ENCODE results near the gene ETV3L. TPM values are rescaled to one million over a fixed set of nuclear protein-coding genes. Genes with fewer than 3 reads are reported as not detected.

ETV3L gene
- total RNA-seq, 1 experiment from 2014 or later: not detected

GRCh38 chr1:157106813-157107189, 7.2 kb upstream of the ETV3L start:
- Histone ChIP-seq H3K9ac (ENCODE audit: low read length) (no peak overlapping the region), H3K27me3 (ENCODE audit: insufficient read depth, low read length) (peaks cover 22% of the 10 kb centered on the region; the same call in 1 of the 2 replicates), H3K79me2 (ENCODE audit: insufficient read depth, low read length) (no peaks in the 10 kb centered on the region), H3K36me3 (ENCODE audit: control insufficient read depth in 1 of 2, insufficient read depth in 2 of 2, low read length in 2 of 2) (no peaks in the 10 kb centered on the region), H3K9me3 (ENCODE audit: control insufficient read depth in 1 of 2, insufficient read depth in 1 of 2, low read depth in 1 of 2, low read length in 2 of 2) (no peaks in the 10 kb centered on the region), H2AFZ (ENCODE audit: low read depth, low read length, poor library complexity, severe bottlenecking) (no peak overlapping the region), H3K4me1 (ENCODE audit: control insufficient read depth in 1 of 2, insufficient read depth in 2 of 2, low read length in 2 of 2) (peaks cover 0 to 10% of the 10 kb centered on the region in 2 experiments; a peak in 2 of 4 replicates), H3K4me2 (ENCODE audit: low read length) (0 out of 2 replicates have a peak overlapping the region, but pooled peaks have one; percentile 15), H4K20me1 (ENCODE audit: insufficient read depth) (no peaks in the 10 kb centered on the region), H3K9me2 (ENCODE audit: insufficient read depth) (no peaks in the 10 kb centered on the region), H3K27ac (ENCODE audit: low read depth, low read length) (no peak overlapping the region), H3K4me3 (replicated peaks in 1 of 2; ENCODE audit: low read depth in 1 of 2, low read length in 2 of 2) (no peak overlapping the region)
- RAD21 ChIA-PET (ENCODE audit: low non-redundant PET in 1 of 2, low total read pairs in 2 of 2, uncharacterized antibody in 2 of 2, unreplicated experiment in 2 of 2): no interaction called here
- no TSS peak for BruUV-seq (replicated peaks)
- intact Hi-C loops (cut with micrococcal nuclease): no loop called here
- POLR2A ChIA-PET: no interaction called here
- ATAC-seq: no peak
- CTCF ChIA-PET: interaction anchor here (0.9 kb wide), 1 partner anchor 17 kb away, joined by 4 read pairs; no protein-coding TSS in a partner anchor
- DNase-seq (ENCODE audit: low read depth, low spot score): no peak
- TF ChIP-seq CEBPB (IDR thresholded peaks at IDR 0.05; ENCODE audit: low read depth) (no peak), EZH2 (IDR thresholded peaks at IDR 0.05) (no peak), ZNF274 (IDR thresholded peaks at IDR 0.05; ENCODE audit: low read depth, low read length) (no peak), EGR1 (IDR thresholded peaks at IDR 0.05; ENCODE audit: low read depth) (no peak), ZFX (IDR thresholded peaks at IDR 0.05) (no peak), CBX3 (IDR thresholded peaks at IDR 0.05; ENCODE audit: low read depth) (no peak), JUND (IDR thresholded peaks at IDR 0.05) (no peak), CTCF (IDR thresholded peaks at IDR 0.05 in 2 of 3, conservative IDR thresholded peaks at IDR 0.05 in 1 of 3; ENCODE audit: borderline replicate concordance in 1 of 3, insufficient read depth in 1 of 3, low read depth in 2 of 3, low read length in 2 of 3) (no peak), POLR2AphosphoS5 (IDR thresholded peaks at IDR 0.05; ENCODE audit: low read depth, low read length) (no peak)
- TF ChIP-seq, protein P1, sequence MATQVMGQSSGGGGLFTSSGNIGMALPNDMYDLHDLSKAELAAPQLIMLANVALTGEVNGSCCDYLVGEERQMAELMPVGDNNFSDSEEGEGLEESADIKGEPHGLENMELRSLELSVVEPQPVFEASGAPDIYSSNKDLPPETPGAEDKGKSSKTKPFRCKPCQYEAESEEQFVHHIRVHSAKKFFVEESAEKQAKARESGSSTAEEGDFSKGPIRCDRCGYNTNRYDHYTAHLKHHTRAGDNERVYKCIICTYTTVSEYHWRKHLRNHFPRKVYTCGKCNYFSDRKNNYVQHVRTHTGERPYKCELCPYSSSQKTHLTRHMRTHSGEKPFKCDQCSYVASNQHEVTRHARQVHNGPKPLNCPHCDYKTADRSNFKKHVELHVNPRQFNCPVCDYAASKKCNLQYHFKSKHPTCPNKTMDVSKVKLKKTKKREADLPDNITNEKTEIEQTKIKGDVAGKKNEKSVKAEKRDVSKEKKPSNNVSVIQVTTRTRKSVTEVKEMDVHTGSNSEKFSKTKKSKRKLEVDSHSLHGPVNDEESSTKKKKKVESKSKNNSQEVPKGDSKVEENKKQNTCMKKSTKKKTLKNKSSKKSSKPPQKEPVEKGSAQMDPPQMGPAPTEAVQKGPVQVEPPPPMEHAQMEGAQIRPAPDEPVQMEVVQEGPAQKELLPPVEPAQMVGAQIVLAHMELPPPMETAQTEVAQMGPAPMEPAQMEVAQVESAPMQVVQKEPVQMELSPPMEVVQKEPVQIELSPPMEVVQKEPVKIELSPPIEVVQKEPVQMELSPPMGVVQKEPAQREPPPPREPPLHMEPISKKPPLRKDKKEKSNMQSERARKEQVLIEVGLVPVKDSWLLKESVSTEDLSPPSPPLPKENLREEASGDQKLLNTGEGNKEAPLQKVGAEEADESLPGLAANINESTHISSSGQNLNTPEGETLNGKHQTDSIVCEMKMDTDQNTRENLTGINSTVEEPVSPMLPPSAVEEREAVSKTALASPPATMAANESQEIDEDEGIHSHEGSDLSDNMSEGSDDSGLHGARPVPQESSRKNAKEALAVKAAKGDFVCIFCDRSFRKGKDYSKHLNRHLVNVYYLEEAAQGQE (IDR thresholded peaks at IDR 0.05; ENCODE audit: low read depth): no peak
- TF ChIP-seq, protein P2, sequence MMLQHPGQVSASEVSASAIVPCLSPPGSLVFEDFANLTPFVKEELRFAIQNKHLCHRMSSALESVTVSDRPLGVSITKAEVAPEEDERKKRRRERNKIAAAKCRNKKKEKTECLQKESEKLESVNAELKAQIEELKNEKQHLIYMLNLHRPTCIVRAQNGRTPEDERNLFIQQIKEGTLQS (IDR thresholded peaks at IDR 0.05): no peak

Measured in HCT116 (cell line).